ENCODE measurements around the gene CADM2. TPM values are rescaled to one million over a fixed set of nuclear protein-coding genes. Genes with fewer than 3 reads are reported as not detected.

Gene CADM2
- total RNA-seq, 1 experiment from 2014 or later, result not detected

GRCh38 chr3:85662462-85662861 lies 703.7 kb downstream of the CADM2 start:
- Histone ChIP-seq H3K9me3 (ENCODE audit: low read length) (peaks cover 37% of the 10 kb centered on the region), H3K9ac (ENCODE audit: low read length) (no peak overlapping the region), H4K20me1 (ENCODE audit: insufficient read depth, low read depth, low read length) (no peaks in the 10 kb centered on the region), H3K4me2 (ENCODE audit: low read depth, low read length, poor library complexity, severe bottlenecking) (no peak overlapping the region), H3K36me3 (ENCODE audit: insufficient read depth, low read length) (peaks cover 2% of the 10 kb centered on the region; the same call in 1 of the 2 replicates), H3K9me2 (replicated peaks; ENCODE audit: insufficient read depth, low read length) (no peaks in the 10 kb centered on the region), H2AFZ (ENCODE audit: low read length) (no peak overlapping the region), H3K4me3 (ENCODE audit: low read length) (no peak overlapping the region), H3K27me3 (ENCODE audit: low read length) (no peaks in the 10 kb centered on the region), H3K27ac (ENCODE audit: low read length) (no peak overlapping the region), H3K79me2 (ENCODE audit: low read length) (no peaks in the 10 kb centered on the region), H3K4me1 (ENCODE audit: low read length) (no peaks in the 10 kb centered on the region)
- no peak for DNase-seq

GRCh38 chr3:85667744-85668143 lies 709.0 kb downstream of the CADM2 start:
- Histone ChIP-seq H3K79me2 (ENCODE audit: low read length) (no peaks in the 10 kb centered on the region), H3K27me3 (ENCODE audit: low read length) (no peaks in the 10 kb centered on the region), H3K4me2 (ENCODE audit: low read depth, low read length, poor library complexity, severe bottlenecking) (no peak overlapping the region), H4K20me1 (ENCODE audit: insufficient read depth, low read depth, low read length) (no peaks in the 10 kb centered on the region), H2AFZ (ENCODE audit: low read length) (no peak overlapping the region), H3K9me3 (ENCODE audit: low read length) (peaks cover 25% of the 10 kb centered on the region), H3K9me2 (replicated peaks; ENCODE audit: insufficient read depth, low read length) (no peaks in the 10 kb centered on the region), H3K36me3 (ENCODE audit: insufficient read depth, low read length) (peaks cover 4% of the 10 kb centered on the region; the same call in 1 of the 2 replicates), H3K4me3 (ENCODE audit: low read length) (no peak overlapping the region), H3K9ac (ENCODE audit: low read length) (no peak overlapping the region), H3K27ac (ENCODE audit: low read length) (no peak overlapping the region), H3K4me1 (ENCODE audit: low read length) (no peaks in the 10 kb centered on the region)
- DNase-seq, result no peak

GRCh38 chr3:85670634-85671205 lies 711.9 kb downstream of the CADM2 start:
- Histone ChIP-seq H3K36me3 (ENCODE audit: insufficient read depth, low read length) (peaks cover 4% of the 10 kb centered on the region; the same call in 1 of the 2 replicates), H3K27me3 (ENCODE audit: low read length) (no peaks in the 10 kb centered on the region), H2AFZ (ENCODE audit: low read length) (no peak overlapping the region), H3K79me2 (ENCODE audit: low read length) (no peaks in the 10 kb centered on the region), H3K4me3 (ENCODE audit: low read length) (no peak overlapping the region), H3K9me3 (ENCODE audit: low read length) (peaks cover 11% of the 10 kb centered on the region), H3K4me1 (ENCODE audit: low read length) (no peaks in the 10 kb centered on the region), H3K27ac (ENCODE audit: low read length) (no peak overlapping the region), H3K4me2 (ENCODE audit: low read depth, low read length, poor library complexity, severe bottlenecking) (no peak overlapping the region), H3K9ac (ENCODE audit: low read length) (no peak overlapping the region), H4K20me1 (ENCODE audit: insufficient read depth, low read depth, low read length) (no peaks in the 10 kb centered on the region), H3K9me2 (replicated peaks; ENCODE audit: insufficient read depth, low read length) (no peaks in the 10 kb centered on the region)
- DNase-seq, result no peak

- Histone ChIP-seq H3K4me1 (ENCODE audit: low read length) (no peaks in the 10 kb centered on the region), H4K20me1 (ENCODE audit: insufficient read depth, low read depth, low read length) (no peaks in the 10 kb centered on the region), H3K4me2 (ENCODE audit: low read depth, low read length, poor library complexity, severe bottlenecking) (no peak overlapping the region), H3K27me3 (ENCODE audit: low read length) (no peaks in the 10 kb centered on the region), H3K9me3 (ENCODE audit: low read length) (peaks cover 11% of the 10 kb centered on the region), H3K9me2 (replicated peaks; ENCODE audit: insufficient read depth, low read length) (no peaks in the 10 kb centered on the region), H3K27ac (ENCODE audit: low read length) (no peak overlapping the region), H2AFZ (ENCODE audit: low read length) (no peak overlapping the region), H3K79me2 (ENCODE audit: low read length) (no peaks in the 10 kb centered on the region), H3K36me3 (ENCODE audit: insufficient read depth, low read length) (no peaks in the 10 kb centered on the region), H3K4me3 (ENCODE audit: low read length) (no peak overlapping the region), H3K9ac (ENCODE audit: low read length) (no peak overlapping the region)
- no peak for DNase-seq
These were observed 714.0 kb downstream of the CADM2 start for GRCh38 chr3:85672761-85673160.

- no peaks in the 10 kb centered on the region for H3K9me2 ChIP-seq (replicated peaks; ENCODE audit: insufficient read depth, low read length)
- H3K9me3 ChIP-seq (ENCODE audit: low read length), result peaks cover 15% of the 10 kb centered on the region; the same call in 1 of the 2 replicates
- no peak overlapping the region for H3K27ac ChIP-seq (ENCODE audit: low read length)
- H3K4me1 ChIP-seq (ENCODE audit: low read length), result no peaks in the 10 kb centered on the region
- H3K27me3 ChIP-seq (ENCODE audit: low read length), result no peaks in the 10 kb centered on the region
- H3K36me3 ChIP-seq (ENCODE audit: insufficient read depth, low read length), result no peaks in the 10 kb centered on the region
- no peak for DNase-seq
- H3K4me2 ChIP-seq (ENCODE audit: low read depth, low read length, poor library complexity, severe bottlenecking), result no peak overlapping the region
- no peak overlapping the region for H3K9ac ChIP-seq (ENCODE audit: low read length)
- H3K79me2 ChIP-seq (ENCODE audit: low read length), result no peaks in the 10 kb centered on the region
- H4K20me1 ChIP-seq (ENCODE audit: insufficient read depth, low read depth, low read length), result no peaks in the 10 kb centered on the region
- H3K4me3 ChIP-seq (ENCODE audit: low read length), result no peak overlapping the region
- no peak overlapping the region for H2AFZ ChIP-seq (ENCODE audit: low read length)
These were observed 719.9 kb downstream of the CADM2 start for GRCh38 chr3:85678713-85679112.

GRCh38 chr3:85681906-85682305 lies 723.1 kb downstream of the CADM2 start:
- no peak overlapping the region for H3K27ac ChIP-seq (ENCODE audit: low read length)
- peaks cover 14% of the 10 kb centered on the region; the same call in 1 of the 2 replicates for H3K9me3 ChIP-seq (ENCODE audit: low read length)
- no peaks in the 10 kb centered on the region for H4K20me1 ChIP-seq (ENCODE audit: insufficient read depth, low read depth, low read length)
- no peak overlapping the region for H3K9ac ChIP-seq (ENCODE audit: low read length)
- H3K79me2 ChIP-seq (ENCODE audit: low read length), result no peaks in the 10 kb centered on the region
- DNase-seq, result no peak
- H2AFZ ChIP-seq (ENCODE audit: low read length), result no peak overlapping the region
- no peaks in the 10 kb centered on the region for H3K4me1 ChIP-seq (ENCODE audit: low read length)
- H3K9me2 ChIP-seq (replicated peaks; ENCODE audit: insufficient read depth, low read length), result no peaks in the 10 kb centered on the region
- H3K36me3 ChIP-seq (ENCODE audit: insufficient read depth, low read length), result no peaks in the 10 kb centered on the region; the same call in 1 of the 2 replicates
- no peak overlapping the region for H3K4me3 ChIP-seq (ENCODE audit: low read length)
- H3K4me2 ChIP-seq (ENCODE audit: low read depth, low read length, poor library complexity, severe bottlenecking), result no peak overlapping the region
- no peaks in the 10 kb centered on the region for H3K27me3 ChIP-seq (ENCODE audit: low read length)

GRCh38 chr3:85691196-85691595 lies 732.4 kb downstream of the CADM2 start:
- Histone ChIP-seq H3K27me3 (ENCODE audit: low read length) (no peaks in the 10 kb centered on the region), H4K20me1 (ENCODE audit: insufficient read depth, low read depth, low read length) (no peaks in the 10 kb centered on the region), H3K79me2 (ENCODE audit: low read length) (no peaks in the 10 kb centered on the region), H3K4me2 (ENCODE audit: low read depth, low read length, poor library complexity, severe bottlenecking) (no peak overlapping the region), H3K9me3 (ENCODE audit: low read length) (peaks cover 3% of the 10 kb centered on the region; the same call in 1 of the 2 replicates), H2AFZ (ENCODE audit: low read length) (no peak overlapping the region), H3K9me2 (replicated peaks; ENCODE audit: insufficient read depth, low read length) (no peaks in the 10 kb centered on the region), H3K4me1 (ENCODE audit: low read length) (no peaks in the 10 kb centered on the region), H3K36me3 (ENCODE audit: insufficient read depth, low read length) (no peaks in the 10 kb centered on the region; the same call in 1 of the 2 replicates), H3K9ac (ENCODE audit: low read length) (no peak overlapping the region), H3K4me3 (ENCODE audit: low read length) (no peak overlapping the region), H3K27ac (ENCODE audit: low read length) (no peak overlapping the region)
- DNase-seq, result no peak

GRCh38 chr3:85697156-85697555 lies 738.4 kb downstream of the CADM2 start:
- Histone ChIP-seq H3K4me2 (ENCODE audit: low read depth, low read length, poor library complexity, severe bottlenecking) (no peak overlapping the region), H3K27ac (ENCODE audit: low read length) (no peak overlapping the region), H3K27me3 (ENCODE audit: low read length) (no peaks in the 10 kb centered on the region), H3K9ac (ENCODE audit: low read length) (no peak overlapping the region), H3K9me3 (ENCODE audit: low read length) (peaks cover 12% of the 10 kb centered on the region; the same call in 1 of the 2 replicates), H3K79me2 (ENCODE audit: low read length) (no peaks in the 10 kb centered on the region), H2AFZ (ENCODE audit: low read length) (no peak overlapping the region), H3K4me1 (ENCODE audit: low read length) (no peaks in the 10 kb centered on the region), H4K20me1 (ENCODE audit: insufficient read depth, low read depth, low read length) (no peaks in the 10 kb centered on the region), H3K9me2 (replicated peaks; ENCODE audit: insufficient read depth, low read length) (no peaks in the 10 kb centered on the region), H3K4me3 (ENCODE audit: low read length) (no peak overlapping the region), H3K36me3 (ENCODE audit: insufficient read depth, low read length) (no peaks in the 10 kb centered on the region)
- no peak for DNase-seq

Measured in Karpas-422 (cell line).